HG02840 (cell line): ENCODE results near the gene USP49.

Experiments used
- ATAC-seq: cut with Tn5 transposase; IDR thresholded peaks from one replicate; pipeline ENCODE4 v1.9.1; 2021; ENCODE audit warnings: mild to moderate bottlenecking, moderate library complexity, moderate number of reproducible peaks; ENCODE audit not compliant: unreplicated experiment, low FRiP score

Gene USP49

GRCh38 chr6:41931792-41932191 is 36.6 kb upstream of the USP49 start:
- ATAC-seq = no peak

- ATAC-seq = no peak
These were observed 34.7 kb upstream of the USP49 start for GRCh38 chr6:41929924-41930323.

DNA sequence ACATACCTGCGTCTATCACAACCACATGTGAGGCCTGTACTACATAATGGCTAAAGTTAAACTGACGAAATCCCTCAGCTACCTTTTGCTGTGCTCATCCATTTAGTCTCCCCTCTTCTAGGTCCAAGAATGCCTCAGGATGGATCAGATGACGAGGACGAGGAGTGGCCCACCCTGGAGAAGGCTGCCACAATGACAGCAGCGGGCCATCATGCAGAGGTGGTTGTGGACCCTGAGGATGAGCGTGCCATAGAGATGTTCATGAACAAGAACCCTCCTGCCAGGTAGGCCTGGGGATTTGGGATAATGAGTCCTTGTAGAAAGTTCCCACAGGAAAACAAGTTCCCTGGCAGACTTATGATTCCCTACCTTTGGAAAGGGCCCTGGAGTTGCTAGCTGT is 32.1 kb upstream of the USP49 start:
- ATAC-seq = no peak

DNA sequence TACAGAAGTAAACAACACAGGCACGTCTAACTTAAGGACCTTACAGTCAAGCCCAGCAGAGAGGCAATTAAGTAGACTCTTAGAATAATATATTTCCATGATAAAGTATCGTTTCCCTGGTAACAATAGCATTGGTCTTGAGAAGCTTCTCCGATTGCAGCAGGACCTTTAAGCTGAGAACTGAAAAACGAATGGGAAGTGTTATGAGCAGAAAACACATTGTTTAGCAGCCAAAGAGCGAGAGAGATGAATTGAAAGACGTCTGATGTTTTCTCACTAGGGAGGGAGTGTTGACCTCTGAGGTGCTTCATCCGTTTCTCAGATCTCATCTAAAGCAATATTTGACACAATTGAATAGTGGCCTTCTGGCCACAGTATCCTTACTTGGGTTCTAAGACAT is 27.0 kb upstream of the USP49 start:
- no peak for ATAC-seq

- ATAC-seq = peak; percentile 9
These were observed 26.5 kb upstream of the USP49 start for GRCh38 chr6:41921712-41921998.

DNA sequence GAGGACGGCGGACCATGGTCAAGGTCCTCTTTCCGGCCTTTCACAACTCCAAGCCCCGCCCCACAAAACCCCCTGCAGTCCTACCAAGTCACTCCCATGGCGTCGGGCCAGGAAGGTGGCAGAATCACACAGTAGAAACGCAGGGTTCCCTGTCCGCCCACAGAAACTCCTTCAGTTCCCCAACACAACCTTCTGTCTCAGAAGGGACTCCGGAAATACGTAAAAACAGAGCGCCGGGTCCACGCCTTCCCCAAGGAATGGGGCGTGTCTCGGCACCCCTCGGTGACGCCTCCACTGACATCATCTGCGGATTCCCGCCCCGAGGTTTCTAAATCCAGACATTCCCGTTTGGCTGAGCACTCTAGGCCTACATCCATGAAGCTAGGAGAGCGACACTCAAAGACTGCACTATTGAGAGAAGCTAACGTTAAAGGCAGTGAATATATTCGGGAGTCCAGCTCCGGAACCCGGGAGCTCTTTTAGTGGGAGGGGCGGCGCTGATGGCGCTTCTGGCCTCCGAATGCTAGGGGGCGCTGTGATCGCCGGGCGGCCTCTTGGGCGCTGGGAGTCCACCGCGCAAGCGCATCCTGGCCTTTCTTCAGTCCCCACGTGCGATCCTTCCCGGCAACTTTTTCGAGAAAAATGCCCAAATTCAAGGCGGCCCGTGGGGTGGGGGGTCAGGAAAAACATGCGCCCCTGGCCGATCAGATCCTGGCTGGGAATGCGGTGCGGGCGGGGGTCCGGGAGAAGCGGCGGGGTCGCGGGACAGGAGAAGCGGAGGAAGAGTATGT is 25.9 kb upstream of the USP49 start, which contains the start of the genes BYSL and MED20:
TSS of gene BYSL (plus strand) at position 579 of the 791 bp plus-strand sequence. CDS start at position 643, 64 bp downstream.
TSS of gene MED20 (minus strand) at position 219 of the 791 bp plus-strand sequence. CDS start at position 98, 121 bp downstream.
- ATAC-seq = peak; percentile 95

- ATAC-seq = no peak
These were observed 22.4 kb upstream of the USP49 start for GRCh38 chr6:41917528-41917927.

DNA sequence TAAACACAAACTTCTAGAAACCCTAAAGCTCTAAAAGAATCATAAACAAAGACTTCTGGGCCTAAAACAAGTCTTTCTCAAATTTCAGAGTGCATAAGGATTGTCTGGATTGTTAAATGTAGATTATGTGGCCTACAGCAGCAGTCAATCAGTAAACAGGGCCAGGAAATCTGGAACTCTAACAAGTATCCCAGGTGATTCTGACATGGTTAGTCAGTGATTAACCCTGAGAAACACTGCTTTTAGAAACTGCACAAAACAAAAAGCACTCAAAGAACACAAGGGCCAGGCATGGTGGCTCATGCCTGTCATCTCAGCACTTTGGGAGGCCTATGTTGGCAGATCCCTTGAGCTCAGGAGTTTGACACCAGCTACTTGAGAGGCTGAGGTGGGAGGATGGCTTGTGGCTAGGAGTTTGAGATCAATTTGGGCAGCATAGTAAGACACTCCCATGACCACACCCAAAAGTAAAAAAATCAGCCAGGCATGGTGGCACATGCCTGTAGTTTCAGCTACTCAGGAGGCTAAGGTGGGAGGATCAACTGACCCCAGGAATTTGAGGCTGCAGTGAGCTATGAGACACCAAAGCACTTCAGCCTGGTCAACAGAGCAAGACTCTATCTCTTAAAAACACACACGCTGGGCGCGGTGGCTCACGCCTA is 19.8 kb upstream of the USP49 start:
- no peak for ATAC-seq

- ATAC-seq = no peak
These were observed 19.2 kb upstream of the USP49 start for GRCh38 chr6:41914343-41914742.

DNA sequence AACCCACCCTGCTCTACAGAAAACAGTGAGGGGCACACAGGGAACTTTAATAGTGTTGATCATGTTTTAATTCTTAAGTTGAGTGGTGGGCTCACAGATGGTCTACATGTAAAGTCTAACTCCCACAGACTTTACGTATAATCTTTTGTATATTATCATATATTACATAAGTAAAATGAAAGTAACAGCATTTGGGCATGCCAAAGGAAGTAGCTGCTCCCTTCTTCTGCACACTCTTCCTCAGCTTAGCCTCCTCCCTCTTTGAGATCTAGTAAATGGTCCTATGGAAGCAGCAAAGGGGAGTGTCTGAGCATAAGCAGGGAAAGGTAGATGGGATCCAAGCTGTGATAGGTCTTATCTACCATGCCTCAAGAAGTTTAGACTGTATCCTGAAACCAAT is 14.6 kb upstream of the USP49 start:
- ATAC-seq = no peak

- no peak for ATAC-seq
These were observed 6.8 kb upstream of the USP49 start for GRCh38 chr6:41901882-41902519.

- no peak for ATAC-seq
These were observed 5.7 kb upstream of the USP49 start for GRCh38 chr6:41900861-41901260.

DNA sequence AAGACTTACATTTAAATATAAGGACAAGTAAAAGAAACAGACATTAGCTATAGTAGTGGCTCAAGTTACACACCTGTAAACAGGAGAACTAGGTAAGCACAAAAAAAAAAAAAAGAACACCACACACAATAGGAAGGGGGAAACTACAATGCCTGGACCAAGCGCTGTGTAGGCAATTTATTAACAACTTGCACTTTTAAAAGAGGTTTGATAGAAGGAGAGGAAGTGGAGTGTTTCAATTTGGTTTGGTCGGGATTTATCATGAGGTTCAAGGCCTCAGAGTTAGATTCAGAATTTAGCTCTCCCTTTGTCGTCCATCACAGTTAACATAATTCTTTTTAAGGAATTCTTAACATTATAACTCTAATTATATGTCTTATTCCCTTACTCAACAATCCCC is 1.1 kb upstream of the USP49 start:
- no peak for ATAC-seq

DNA sequence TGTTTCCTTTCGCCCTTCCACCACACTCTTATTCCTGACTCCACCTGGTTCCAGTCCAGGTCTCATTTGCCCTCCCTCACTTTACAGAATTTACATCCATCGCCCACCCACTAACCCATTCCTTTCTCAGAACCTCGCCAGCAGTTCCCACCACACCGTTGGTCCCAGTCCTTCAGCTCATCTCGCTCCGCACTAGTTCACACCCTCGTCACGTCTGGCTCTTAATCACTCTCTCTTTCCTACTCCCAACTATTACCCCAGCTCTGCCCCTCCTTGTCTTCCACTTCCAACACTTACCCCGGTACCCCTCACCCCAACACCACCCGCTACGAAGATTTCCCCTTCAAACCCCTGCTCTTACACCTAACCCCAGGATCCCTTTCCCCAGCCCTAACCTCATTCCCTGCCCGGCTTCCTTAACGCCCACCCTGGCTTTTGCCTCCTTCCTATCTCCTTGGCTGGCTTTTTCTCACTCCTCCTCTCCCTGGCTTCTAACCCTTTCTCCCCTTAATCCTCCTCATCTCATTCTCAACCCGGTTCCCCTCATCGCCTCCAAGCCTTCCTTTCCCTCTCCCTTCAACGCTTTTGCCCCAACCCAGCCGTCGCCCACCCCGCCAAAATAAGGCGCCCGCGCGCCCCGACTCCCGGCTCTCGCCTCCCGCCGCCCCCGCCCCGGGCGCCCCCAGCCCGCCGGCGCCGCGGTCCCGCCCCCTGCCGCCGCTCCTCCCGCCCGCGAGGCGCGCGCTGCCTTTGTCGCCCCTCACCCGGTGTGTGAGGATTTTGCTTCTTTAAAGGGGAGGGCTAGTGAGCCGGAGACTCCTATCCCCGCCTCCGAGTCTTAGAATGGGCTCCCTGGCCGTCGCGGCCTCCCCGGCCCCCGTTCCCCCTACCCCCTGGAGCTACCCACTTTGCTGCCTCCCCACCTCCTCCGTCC is 542 bp downstream of the USP49 start:
- peak; percentile 13 for ATAC-seq

DNA sequence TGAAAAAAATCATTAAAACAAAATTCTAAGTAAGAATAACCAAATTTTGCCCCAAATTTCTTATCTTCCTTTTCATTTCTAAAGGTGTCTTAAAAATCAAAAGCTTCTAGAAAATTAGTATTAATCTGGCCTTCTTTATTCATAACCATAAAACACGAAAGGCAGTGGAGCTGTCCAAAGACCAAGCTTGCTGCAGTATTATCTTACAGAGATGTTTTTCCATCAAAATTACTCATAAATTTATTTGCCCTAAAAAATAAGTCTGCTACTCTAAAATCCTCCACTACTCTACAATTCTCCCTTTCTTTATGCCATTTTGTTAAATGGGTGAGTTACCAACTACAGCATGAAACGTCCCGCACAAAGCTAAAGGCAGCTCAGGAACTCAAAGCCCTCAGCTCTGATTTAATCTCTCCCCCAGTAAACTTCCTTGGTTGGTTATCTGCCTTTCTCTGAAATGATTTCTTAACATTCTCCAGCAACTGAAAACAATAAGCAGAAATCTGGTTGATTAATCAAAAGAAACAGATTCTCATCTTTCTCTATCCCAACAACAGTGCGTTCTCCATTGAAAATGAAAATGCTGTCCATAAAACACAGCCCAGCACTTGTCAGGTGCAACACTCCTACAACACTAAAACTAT is 2.1 kb downstream of the USP49 start:
- ATAC-seq = no peak

DNA sequence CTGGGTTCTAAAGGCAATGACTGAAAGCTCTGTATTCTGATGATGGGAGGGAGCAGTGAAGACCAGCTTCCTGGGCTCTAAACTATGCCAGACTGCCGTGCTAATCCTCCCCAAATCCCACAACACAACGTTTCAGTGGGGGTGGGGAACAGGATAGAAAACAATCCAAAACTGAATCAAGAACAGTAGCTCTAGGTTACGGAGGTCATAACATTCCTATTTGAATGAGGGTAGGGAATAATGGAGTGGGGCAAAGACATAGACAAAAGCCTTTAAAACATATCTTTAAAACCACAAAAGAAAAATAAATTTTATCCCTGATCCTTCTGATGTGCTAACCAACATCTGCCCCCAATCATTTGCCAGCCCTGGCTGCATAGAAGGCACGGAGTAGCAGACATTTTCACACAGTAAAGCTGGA is 7.8 kb downstream of the USP49 start:
- ATAC-seq = no peak

- ATAC-seq = no peak
These were observed 9.2 kb downstream of the USP49 start for GRCh38 chr6:41885930-41886329.

GRCh38 chr6:41884957-41885356 is 10.2 kb downstream of the USP49 start:
- ATAC-seq = no peak

DNA sequence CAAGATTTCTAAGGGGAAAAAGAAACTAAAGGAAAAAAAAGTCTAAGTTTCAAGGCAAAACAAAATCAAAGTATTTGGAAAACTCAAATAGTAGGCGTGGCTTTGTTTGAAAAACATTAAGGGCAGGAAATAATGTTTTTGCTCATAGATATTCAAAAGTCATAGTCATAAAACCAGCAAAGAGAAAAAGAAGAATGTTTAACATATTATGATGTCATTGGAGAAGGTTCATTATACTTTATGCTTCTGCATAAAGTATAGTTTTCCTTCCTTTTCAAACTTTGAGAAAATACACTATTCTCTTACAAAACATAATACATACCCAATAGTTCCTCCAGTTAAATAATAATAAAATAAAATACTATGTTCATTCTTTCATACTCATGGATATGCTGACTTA is 13.7 kb downstream of the USP49 start:
- no peak for ATAC-seq

DNA sequence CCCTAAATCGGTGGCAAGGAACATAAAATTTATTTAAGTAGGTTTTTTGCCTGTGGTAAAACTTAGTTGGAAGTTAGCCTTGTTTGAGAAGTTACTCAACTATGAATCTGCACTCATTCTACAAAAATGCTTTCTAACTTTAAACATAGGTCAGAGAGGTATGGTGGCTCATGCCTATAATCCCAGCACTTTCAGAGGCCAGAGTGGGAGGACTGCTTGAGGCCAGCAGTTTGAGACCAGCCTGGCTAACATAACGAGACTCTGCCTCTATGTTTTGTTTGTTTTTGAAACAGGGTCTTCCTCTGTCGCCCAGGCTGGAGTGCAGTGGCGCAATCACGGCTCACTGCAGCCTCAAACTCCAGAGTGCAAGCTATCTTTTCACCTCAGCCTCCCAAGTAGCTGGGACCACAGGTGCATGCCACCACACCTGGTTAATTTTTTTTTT is 16.2 kb downstream of the USP49 start:
- no peak for ATAC-seq
